GM21360 (cell line): Measurements from ENCODE around the gene CD9.

ENCODE experiments used
- ATAC-seq: cut with Tn5 transposase; IDR thresholded peaks from one replicate; pipeline ENCODE4 v1.9.1; 2021; ENCODE audit warnings: mild to moderate bottlenecking, moderate library complexity; ENCODE audit not compliant: unreplicated experiment

The CD9 gene

DNA sequence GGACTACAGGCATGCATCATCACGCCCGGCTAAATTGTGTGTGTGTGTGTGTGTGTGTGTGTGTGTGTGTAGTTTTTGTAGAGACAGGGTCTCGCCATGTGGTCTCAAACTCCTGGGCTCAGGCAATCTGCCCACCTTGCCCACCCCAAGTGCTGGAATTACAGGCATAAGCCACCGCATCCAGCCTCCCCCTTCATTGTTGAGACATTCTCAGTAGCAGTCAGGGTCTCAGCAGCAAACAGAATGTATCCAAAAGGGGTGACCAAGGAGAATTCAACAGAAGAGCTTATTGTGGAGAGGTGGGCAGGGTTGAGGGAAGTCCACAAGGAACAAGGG is 73.0 kb downstream of the CD9 start:
- no peak for ATAC-seq

DNA sequence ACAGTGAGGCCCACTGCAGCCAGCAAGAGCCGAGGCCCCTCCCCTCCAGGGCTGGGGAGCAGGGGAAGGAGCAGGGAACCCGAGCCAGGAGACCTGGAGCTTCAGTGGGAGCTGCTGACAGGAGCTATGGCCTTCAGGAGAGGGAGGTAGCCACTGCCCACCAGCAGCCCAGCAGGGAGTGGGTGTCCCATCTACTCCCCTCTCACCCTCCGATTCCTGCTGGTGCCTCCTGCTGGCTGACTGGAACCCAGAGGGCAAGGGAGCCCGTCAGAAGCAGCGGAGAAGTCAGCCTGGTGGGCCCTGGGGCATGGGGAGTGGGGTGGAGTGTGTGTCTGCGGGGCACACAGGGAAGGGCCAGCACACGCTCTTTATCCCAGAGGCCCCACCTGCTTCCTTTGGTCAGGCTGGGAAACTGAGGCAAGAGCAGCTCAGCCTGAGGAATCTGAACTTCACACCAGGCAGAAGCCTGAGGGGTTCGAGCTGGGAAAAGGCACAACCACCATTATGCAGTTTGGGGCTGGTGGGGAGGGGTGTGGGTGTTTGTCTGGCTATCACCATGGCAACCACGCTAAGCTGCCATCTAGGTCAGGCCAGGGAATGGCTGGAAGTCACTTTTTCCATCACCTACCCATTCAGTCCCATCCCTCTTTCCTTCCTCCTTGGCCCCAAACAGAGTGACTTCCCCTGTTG is 73.5 kb downstream of the CD9 start:
- no peak for ATAC-seq

DNA sequence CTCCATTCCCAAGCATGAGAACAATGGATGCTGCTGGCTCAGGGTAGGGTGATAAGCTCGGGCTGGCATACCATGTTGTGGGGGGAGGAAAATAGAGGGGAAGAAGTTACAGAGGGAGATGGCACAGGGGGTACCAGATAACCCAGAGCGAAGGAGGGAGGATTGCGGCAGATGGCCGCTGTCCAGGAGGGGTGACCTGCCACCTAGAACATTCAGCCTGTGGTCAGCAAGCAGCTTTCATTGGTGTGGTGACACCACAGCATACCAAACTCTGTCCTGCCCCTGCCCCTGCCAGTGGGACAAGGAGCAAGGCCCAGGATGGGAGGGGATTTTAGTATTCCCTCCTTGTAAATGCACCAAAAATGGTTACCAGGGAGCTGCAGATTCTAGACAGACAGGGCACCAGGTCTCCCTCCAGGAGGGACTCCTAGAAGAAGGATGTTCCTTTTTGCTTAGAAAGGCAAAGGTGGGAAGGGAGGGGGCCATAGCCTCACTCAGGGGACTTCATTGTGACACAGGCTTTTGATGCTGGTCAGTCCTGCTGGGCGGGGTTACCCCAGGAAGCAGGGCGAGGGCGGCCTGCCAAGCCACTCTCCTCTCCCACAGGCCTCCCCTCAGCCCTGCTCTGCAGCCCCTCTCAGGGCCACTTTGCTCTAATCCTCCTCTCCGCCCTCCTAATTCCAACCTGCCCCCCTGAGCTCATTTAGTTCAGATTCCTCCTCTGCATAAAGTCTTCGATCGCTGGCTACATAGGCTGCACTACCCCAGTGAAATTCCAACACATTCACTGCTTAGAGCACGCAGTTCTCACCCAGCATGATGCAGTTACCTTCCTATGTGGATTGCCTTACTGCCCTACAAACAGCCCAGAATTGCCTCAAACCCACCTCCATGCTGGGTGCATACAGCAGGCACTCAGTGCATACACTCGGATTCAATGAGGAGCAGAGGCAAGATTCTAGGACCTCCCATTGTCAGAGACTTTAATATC is 74.3 kb downstream of the CD9 start:
- ATAC-seq: no peak

DNA sequence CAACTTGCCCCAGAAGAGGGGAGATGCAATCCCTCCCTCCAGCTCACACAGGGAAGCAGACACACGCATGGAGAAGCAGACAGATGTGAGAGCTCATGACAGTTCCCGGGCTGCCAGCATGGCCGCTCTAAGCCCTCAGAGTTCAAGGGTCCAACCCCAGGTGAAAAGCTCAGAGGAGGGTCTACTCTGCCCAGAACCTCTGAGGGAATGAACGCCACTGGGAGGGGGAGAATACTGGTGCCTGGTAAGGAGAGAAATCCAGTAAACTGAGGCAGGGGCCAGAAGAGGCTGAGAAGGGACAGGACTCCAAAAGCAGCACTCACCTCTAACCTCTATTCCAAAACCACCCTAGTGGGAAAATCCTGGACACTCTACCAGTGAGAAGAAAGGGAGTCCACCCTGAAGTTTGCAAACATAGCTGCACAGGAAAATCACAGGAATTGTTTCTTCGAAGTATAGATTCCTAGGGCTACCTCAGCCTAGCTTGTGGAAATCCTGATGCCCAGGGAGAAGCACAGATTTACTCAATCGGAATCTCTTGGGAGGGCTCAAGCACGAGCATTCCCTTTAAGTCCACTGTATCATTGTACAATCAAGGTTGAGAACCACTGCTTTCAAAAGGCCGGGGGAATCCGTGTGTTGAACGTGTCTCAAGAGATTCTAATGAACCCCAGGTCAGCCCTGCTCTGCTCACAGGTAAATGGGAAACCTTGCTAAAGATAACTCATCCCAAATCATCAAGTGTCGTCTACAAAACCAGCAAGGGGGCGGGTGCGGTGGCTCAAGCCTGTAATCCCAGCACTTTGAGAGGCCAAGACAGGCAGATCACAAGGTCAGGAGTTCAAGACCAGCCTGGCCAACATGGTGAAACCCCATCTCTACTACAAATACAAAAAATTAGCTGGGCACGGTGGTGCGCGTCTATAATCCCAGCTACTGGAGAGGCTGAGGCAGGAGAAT is 76.0 kb downstream of the CD9 start:
- no peak for ATAC-seq

DNA sequence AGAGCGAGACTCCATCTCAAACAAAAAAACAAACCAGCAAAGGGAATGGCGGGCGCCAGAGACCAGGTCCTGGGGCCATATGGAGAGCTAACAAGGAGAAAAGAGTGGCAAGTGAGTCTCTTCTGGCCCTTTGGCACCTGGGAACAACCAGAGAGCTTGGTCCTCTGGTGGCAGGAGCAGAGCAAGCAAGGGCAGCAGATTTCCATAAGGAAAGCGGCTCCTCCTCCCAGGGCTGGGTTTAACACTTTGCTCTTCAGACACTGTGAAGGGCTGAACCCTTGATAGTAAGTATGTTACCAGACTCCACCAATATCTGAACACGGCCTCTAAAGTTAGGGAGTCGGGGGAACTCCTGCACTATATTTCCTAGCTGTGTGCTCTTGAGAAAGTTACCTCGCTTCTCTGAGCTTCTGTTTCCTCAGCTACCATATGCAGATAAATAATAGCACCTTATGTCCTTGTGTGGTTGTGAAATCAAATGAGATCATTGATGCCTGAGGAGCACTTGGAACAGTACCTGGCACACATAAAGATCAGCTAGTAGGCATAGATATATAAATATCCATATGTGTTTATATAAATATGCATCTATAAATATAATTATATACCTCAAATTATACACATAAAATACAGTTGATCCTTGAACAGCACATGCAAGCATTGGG is 76.9 kb downstream of the CD9 start:
- ATAC-seq: no peak

DNA sequence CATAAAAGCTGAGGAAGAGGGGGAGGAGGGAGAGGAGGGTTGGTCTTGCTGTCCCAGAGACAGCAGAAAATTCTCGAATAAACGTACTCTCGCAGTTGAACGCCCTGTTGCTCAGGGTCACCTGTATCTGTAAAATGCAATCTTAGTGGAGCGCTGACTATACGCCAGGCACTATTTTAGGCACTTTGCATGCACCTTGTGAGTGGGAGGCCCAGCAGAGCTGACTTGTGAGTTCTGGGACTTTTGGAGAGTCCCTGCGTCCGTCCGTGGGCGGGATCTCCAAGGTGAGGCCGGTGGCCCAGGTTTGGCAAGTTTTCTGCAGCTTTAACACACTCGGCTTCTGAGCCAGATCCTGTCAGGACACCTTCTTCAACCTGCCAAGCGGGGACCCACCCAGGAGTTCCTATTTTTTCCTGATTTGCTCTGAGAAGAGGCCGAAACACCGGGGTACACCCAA is 77.8 kb downstream of the CD9 start:
- peak; percentile 40 for ATAC-seq

DNA sequence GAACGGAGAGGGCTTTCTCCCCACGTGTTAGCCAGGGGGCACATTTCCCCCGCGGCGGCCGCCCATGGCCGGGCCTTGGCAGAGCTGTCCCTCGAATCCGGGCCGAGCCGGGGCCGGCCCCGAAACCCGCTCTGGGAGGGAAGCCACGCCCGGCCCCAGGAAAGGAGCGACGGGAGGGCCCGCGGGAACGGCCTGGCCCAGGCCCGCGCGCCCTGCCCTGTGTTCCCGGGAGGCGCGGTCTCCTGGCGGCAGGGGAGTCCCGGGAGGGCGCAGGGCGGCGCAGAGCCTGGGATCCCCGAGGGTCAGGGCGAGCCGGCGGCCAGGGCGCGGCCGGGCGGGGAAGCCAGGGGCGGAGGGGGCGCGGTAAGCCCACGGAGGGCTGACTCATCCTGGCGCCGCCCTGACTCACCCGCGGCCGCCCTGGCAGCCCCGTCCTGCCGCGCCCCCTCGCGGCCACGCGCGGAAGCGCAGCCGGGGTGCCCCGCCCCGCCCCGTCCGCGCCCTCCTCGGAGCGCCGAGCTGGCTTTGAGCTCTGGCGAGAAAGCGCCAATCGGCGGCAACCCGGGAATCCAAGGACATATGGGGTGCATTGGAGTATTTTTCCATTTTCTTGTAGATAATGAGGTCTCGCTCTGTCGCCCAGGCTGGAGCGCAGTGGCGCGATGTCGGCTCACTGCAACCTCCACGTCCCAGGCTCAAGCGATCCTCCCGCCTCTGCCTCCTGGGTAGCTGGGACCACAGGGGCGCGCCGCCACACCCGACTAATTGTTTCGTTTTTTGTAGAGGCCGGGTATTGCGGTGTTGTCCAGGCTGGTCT is 78.4 kb downstream of the CD9 start:
- ATAC-seq: peak; percentile 68

DNA sequence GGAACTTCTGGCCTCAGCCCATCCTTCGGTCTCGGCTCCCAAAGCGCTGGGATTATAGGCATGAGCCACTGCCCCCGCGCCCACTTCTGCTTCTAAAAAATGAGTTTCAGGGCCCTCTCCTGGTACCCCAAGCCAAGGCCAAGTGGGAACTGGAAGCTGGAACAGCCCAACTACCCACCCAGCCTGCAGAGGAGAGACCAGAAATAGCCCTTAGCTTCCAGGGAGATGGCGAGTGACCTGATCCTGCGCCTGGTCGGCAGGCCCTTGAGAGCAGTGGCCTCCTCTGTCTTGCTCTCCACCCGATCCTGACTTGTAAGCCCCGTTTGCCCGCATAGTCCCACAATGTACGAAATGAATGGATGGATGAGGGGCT is 79.0 kb downstream of the CD9 start:
- ATAC-seq: no peak

DNA sequence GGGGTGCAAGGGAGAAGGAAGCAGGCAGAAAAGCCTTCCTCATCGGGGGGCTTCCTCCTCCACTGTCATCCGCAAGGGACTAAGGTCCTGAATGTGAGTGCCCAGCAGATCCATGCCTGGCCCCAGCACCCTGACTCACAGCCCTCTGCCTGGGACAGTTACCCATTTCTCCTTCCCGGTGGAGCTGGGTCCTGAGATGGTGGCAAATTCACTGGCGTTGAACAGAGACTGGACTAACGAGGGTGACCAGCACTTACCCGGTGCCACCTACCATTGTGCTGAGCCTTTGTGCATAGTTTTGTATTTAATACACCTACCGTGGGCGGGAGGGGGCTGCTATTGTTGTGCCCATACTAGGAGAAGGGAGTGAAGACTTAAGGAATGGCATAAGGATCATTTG is 79.4 kb downstream of the CD9 start:
- no peak for ATAC-seq

DNA sequence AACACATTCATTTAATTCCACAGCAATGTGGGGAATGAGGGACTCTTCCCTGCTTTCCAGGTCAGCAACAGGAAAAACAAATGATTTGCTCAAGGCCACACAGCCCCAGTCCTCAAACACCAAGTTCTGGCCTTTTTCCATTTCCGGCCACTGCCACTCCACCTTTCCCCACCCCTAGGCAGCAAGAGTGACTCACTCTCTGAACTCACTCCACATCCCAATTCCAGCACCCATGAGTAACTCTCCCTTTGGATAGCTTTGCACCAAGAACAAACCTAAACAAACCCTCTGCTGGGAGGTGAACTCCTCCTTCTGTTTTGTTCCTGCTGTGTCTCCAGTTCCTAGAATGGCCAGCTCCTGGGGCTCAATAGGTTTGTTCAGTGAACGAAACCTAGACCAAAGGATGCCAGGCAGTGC is 79.9 kb downstream of the CD9 start:
- ATAC-seq: no peak

DNA sequence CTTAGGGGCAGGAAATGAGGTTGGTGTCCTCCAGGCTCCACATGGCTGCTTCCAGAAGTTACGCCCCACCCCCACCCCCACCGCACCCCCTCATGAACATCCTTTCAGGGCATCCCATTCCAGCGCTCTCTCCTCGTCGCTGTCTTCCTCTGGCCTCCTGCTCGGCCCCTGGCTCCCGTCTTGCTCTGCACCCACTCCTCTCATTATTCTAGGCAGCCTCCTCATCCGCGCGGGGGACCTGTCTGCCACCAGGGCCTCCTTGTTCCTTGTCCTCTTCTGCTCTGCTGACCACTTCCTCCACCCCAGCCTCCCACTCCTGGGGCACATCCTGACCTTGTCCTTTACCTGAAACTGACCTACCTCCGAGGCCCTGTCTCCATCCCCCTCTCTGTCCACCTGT is 80.5 kb downstream of the CD9 start:
- no peak for ATAC-seq

DNA sequence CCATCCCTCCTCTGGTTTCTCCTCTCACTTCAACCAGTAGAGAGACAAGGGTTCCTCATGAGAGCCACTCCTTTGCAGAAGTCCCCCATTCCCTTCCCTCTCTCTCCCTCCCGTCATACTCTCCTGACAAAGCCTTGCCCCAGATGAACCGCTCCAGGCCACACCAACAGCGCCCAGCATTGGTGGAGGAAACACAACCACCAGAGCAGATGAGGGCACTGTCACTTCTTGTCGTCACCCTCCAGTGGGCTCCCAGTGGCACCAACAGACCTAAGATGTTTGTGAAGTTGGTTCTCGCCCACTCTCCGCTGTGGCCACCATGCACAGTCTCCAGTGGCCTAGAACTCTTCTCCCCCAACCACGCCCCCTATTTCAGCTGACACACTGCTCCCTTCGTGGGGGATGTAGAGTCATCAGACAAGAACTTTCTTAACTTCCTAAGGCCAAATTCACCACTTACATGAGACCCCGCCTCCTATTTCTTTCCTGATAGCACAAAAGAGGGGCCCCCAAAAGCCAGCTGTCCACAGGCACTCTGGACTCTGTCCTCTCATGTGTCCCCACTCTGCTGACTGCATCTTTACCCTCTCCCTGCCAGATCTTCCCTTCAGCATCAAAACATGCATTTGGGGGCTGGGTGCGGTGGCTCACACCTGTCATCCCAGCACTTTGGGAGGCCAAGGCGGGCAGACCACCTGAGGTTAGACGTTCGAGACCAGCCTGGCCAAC is 81.0 kb downstream of the CD9 start:
- no peak for ATAC-seq

DNA sequence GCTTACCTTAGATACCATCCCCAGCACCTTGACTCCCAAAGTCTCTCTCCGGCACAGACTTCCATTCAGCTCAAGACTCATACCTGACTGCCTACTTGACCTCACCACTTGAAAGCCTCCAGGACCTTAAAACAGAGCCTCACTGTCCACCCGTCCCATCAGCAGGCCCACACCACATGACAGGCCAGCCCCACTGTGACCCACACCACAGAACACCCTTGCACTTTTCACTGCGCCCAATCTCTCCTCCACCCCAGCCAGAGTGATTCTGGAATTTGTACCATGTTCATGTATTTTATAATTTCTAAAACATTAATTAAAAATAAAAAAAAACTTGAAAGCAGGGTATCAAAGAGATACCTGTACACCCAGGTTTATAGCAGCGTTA is 82.2 kb downstream of the CD9 start:
- ATAC-seq: no peak

DNA sequence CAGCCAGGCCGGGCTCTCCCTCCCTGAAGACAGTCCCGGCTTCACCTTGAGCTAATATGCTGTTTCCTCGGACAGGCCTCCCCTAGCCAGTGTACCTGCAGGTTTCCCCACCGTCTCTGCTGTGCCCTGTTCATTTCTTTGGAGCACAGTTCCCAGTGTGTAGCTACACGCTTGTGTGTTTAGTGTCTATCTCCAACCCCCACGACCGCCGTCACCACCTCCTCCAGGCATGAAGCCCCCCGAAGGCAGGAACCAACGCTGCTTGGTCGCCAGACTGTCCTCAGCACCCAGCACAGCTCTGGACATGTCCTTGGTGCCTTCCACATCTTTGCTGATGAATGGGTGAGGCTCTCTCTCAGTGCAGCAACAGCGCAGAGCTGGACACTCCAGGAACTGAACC is 84.1 kb downstream of the CD9 start:
- ATAC-seq: no peak

DNA sequence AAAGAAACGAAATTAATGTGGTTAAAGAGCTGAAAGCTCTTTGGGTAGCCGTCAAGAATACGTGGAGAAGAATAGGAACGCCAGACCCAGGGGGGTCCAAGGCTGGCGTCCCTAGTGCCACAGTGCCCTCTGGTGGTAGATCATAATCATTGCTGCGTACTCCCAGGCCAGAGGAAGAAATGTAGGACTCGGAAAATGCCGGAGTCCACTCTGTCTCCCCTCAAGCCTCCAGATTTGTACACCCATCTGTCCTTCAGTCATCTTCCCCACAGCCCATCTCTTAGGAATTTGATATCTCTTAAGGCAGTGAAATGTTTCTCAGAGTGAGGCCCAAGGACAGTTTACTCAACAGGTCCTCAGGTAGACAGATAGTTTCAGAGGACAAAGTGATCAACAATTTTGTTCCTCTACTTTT is 84.9 kb downstream of the CD9 start:
- no peak for ATAC-seq

DNA sequence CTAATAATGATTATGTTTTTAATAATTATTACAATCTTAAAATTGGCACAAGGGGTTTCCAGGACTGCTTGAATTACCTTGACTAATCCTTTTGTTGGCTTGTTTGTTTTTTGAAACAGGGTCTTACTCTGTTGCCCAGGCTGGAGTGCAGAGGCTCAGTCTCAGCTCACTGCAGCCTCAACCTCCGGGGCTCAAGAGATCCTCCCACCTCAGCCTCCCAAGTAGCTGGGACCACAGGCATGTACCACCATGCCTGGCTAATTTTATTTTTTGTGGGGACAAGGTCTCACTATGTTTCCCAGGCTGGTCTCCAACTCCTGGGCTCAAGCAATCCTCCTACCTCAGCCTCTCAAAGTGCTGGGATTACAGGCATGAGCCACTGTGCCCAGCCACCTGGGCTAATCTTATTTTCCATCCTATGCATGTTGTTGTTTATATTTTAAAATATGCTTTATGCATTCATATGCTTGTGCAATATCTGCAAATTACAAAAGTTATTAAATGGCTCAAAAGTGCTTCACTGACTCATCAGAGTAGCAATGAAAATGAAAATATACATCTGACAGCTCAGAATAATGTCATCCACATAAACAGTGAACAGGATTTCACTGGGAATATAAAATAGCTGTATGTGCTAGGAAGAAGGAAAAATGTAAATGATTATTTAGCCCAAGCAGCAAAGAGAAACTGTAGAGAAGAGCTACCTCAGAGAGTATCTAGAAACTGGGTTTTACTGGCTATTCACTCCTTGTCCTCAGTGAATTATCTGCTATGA is 85.5 kb downstream of the CD9 start:
- no peak for ATAC-seq
